ENCODE measurements around the gene HTR5A. TPM values are rescaled to one million over a fixed set of nuclear protein-coding genes. Genes with fewer than 3 reads are reported as not detected.

The HTR5A gene
- total and polyA plus RNA-seq, 2 donors (not counting 3 experiments of a cell fraction or from before 2014, with no cell fraction given) = not detected

GRCh38 chr7:155066417-155066950 is 3.6 kb upstream of the HTR5A start:
- Histone ChIP-seq H3K4me1 (ENCODE audit: control insufficient read depth, extremely low read depth, insufficient read depth, low read length) (no peaks in the 10 kb centered on the region), H2AFZ (ENCODE audit: low read depth, low read length) (no peak overlapping the region), H3K9me3 (replicated peaks; ENCODE audit: control insufficient read depth, insufficient read depth, low read length) (no peaks in the 10 kb centered on the region), H3K79me2 (ENCODE audit: control insufficient read depth, insufficient read depth, low read length) (no peaks in the 10 kb centered on the region), H3K27me3 (ENCODE audit: control insufficient read depth in 2 of 2, insufficient read depth in 2 of 2, low read length in 2 of 2) (no peaks in the 10 kb centered on the region), H3K4me2 (ENCODE audit: insufficient read depth, low read length) (no peak overlapping the region), H3K27ac (ENCODE audit: insufficient read depth, low read depth, low read length) (no peak overlapping the region), H3K9me1 (replicated peaks; ENCODE audit: control insufficient read depth, extremely low read depth, insufficient read depth, low read length) (no peaks in the 10 kb centered on the region), H4K20me1 (replicated peaks; ENCODE audit: control insufficient read depth, extremely low read depth, insufficient read depth, low read length) (no peaks in the 10 kb centered on the region), H3K4me3 (replicated peaks in 1 of 3; ENCODE audit: insufficient read depth in 1 of 3, low read depth in 1 of 3, low read length in 3 of 3) (no peak overlapping the region), H3K36me3 (ENCODE audit: control insufficient read depth in 2 of 2, extremely low read depth in 1 of 2, insufficient read depth in 2 of 2, low read length in 2 of 2) (no peaks in the 10 kb centered on the region), H3K9ac (replicated peaks; ENCODE audit: extremely low read depth, insufficient read depth, low read length) (no peak overlapping the region)
- POLR2A ChIA-PET = no interaction called here
- peak; percentile 40 for DNase-seq (ENCODE audit: low read depth, low spot score)
- CTCF ChIA-PET = interaction anchor here (1.4 kb wide), 1 partner anchor 8 kb away, joined by 3 read pairs; no protein-coding TSS in a partner anchor
- dilution Hi-C loops (cut with MboI; ENCODE audit: extremely low pct_ligation_motif_present, low sequenced_read_pairs) = no loop called here
- BruUV-seq (replicated peaks) = no TSS peak
- FAIRE-seq = no peak
- intact Hi-C loops (cut with micrococcal nuclease) = loop anchor here (2.0 kb wide), 1 partner anchor 230 kb away; the partner anchor contains the start of gene INSIG1
- TF ChIP-seq FOS (IDR thresholded peaks at IDR 0.05; ENCODE audit: borderline replicate concordance, insufficient read depth, low read length) (peak; percentile 31), POLR2A (IDR thresholded peaks at IDR 0.05; ENCODE audit: low read depth, low read length) (no peak), JUN (IDR thresholded peaks at IDR 0.05; ENCODE audit: borderline replicate concordance, insufficient read depth, insufficient read length, low read depth) (no peak)

GRCh38 chr7:155071121-155071651 is 1.1 kb downstream of the HTR5A start:
- no peak overlapping the region for H2AFZ ChIP-seq (ENCODE audit: low read depth, low read length)
- no peaks in the 10 kb centered on the region for H3K9me3 ChIP-seq (replicated peaks; ENCODE audit: control insufficient read depth, insufficient read depth, low read length)
- no peak overlapping the region for H3K4me2 ChIP-seq (ENCODE audit: insufficient read depth, low read length)
- no peaks in the 10 kb centered on the region for H3K9me1 ChIP-seq (replicated peaks; ENCODE audit: control insufficient read depth, extremely low read depth, insufficient read depth, low read length)
- no peaks in the 10 kb centered on the region for H3K4me1 ChIP-seq (ENCODE audit: control insufficient read depth, extremely low read depth, insufficient read depth, low read length)
- FAIRE-seq (no peak), DNase-seq (ENCODE audit: low read depth, low spot score) (no peak)
- no TSS peak for BruUV-seq (replicated peaks)
- H3K27ac ChIP-seq (ENCODE audit: insufficient read depth, low read depth, low read length) = no peak overlapping the region
- ChIA-PET POLR2A (no interaction called here), CTCF (no interaction called here)
- no peaks in the 10 kb centered on the region for H3K36me3 ChIP-seq (ENCODE audit: control insufficient read depth in 2 of 2, extremely low read depth in 1 of 2, insufficient read depth in 2 of 2, low read length in 2 of 2)
- no peak overlapping the region for H3K9ac ChIP-seq (replicated peaks; ENCODE audit: extremely low read depth, insufficient read depth, low read length)
- dilution Hi-C loops (cut with MboI; ENCODE audit: extremely low pct_ligation_motif_present, low sequenced_read_pairs) (no loop called here), intact Hi-C loops (cut with micrococcal nuclease) (loop anchor here (2.0 to 5.0 kb wide), 2 partner anchors 96 to 276 kb away; no protein-coding TSS in a partner anchor)
- H4K20me1 ChIP-seq (replicated peaks; ENCODE audit: control insufficient read depth, extremely low read depth, insufficient read depth, low read length) = no peaks in the 10 kb centered on the region
- no peaks in the 10 kb centered on the region for H3K79me2 ChIP-seq (ENCODE audit: control insufficient read depth, insufficient read depth, low read length)
- no peak overlapping the region for H3K4me3 ChIP-seq (replicated peaks in 1 of 3; ENCODE audit: insufficient read depth in 1 of 3, low read depth in 1 of 3, low read length in 3 of 3)
- H3K27me3 ChIP-seq (ENCODE audit: control insufficient read depth in 2 of 2, insufficient read depth in 2 of 2, low read length in 2 of 2) = no peaks in the 10 kb centered on the region
- TF ChIP-seq FOS (IDR thresholded peaks at IDR 0.05; ENCODE audit: borderline replicate concordance, insufficient read depth, low read length) (no peak), MAX (IDR thresholded peaks at IDR 0.05; ENCODE audit: insufficient read depth, insufficient read length) (no peak), MYC (IDR thresholded peaks at IDR 0.05; ENCODE audit: low read depth, low read length) (no peak), POLR2AphosphoS5 (IDR thresholded peaks at IDR 0.05; ENCODE audit: insufficient read depth, low read depth, low read length) (no peak), POLR2A (IDR thresholded peaks at IDR 0.05; ENCODE audit: low read depth, low read length) (no peak), JUN (IDR thresholded peaks at IDR 0.05; ENCODE audit: borderline replicate concordance, insufficient read depth, insufficient read length, low read depth) (no peak)

Data from endothelial cell of umbilical vein (primary cell).